ENCODE data around the gene QSOX1.

GRCh38 chr1:180232521-180233043, 77.9 kb downstream of the QSOX1 start:
- TF ChIP-seq CTCF (conservative IDR thresholded peaks at IDR 0.05; ENCODE audit: low read depth, low read length) (no peak), EZH2 (IDR thresholded peaks at IDR 0.05; ENCODE audit: low read length, unreplicated experiment) (no peak)

Measured in PC-3 (cell line).